Small intestine (tissue), 16 donors: ENCODE measurements around the gene MB21D2. TPM values are rescaled to one million over a fixed set of nuclear protein-coding genes. Genes with fewer than 3 reads are reported as not detected.
"Not testable (repeated sequence)": the region's sequence is repeated elsewhere in the genome, so short reads cannot be mapped to it uniquely, and the experiment has no call there.

Source experiments
- DNase-seq, 2 donors: peaks; one replicate each; pipeline versions ENCODE4 v3.0.0 to v3.0.0-alpha.2; 2013
- FAIRE-seq: peaks from 2 replicates; lab custom pipeline; 2012; peaks lifted over from hg19 to GRCh38; lab: Jason Lieb, UNC
- H3K27ac ChIP-seq, 3 donors: one replicate each; pipeline ENCODE4 v1.5.1; 2013; ENCODE audit warnings: low read length in 2 of 3, mild to moderate bottlenecking in 2 of 3, control low read depth in 1 of 3, inconsistent platforms in 1 of 3, low read depth in 1 of 3, moderate library complexity in 1 of 3
- H3K27me3 ChIP-seq, 3 donors: one replicate each; pipeline ENCODE4 v1.6.1; 2013; ENCODE audit warnings: low read length in 3 of 3, inconsistent platforms in 1 of 3; ENCODE audit not compliant: control insufficient read depth in 3 of 3, insufficient read depth in 3 of 3
- H3K36me3 ChIP-seq, 3 donors: one replicate each; pipeline ENCODE4 v1.6.1; 2013; ENCODE audit warnings: low read length in 3 of 3, inconsistent platforms in 1 of 3, low read depth in 1 of 3, mild to moderate bottlenecking in 1 of 3, moderate library complexity in 1 of 3; ENCODE audit not compliant: control insufficient read depth in 3 of 3, insufficient read depth in 2 of 3
- H3K4me1 ChIP-seq, 3 donors: one replicate each; pipeline ENCODE4 v1.6.1; 2013; ENCODE audit warnings: low read length in 2 of 3, inconsistent platforms in 1 of 3, low read depth in 1 of 3, mild to moderate bottlenecking in 1 of 3, moderate library complexity in 1 of 3; ENCODE audit not compliant: control insufficient read depth in 3 of 3, insufficient read depth in 2 of 3
- H3K4me3 ChIP-seq, 3 donors: one replicate each; pipeline ENCODE4 v1.5.1; 2013; ENCODE audit warnings: low read length in 3 of 3, control low read depth in 1 of 3, inconsistent platforms in 1 of 3, low read depth in 1 of 3, mild to moderate bottlenecking in 1 of 3, moderate library complexity in 1 of 3
- H3K9me3 ChIP-seq, 2 donors: one replicate each; pipeline ENCODE4 v1.6.1; 2013; ENCODE audit warnings: low read depth in 1 of 2, low read length in 1 of 2; ENCODE audit not compliant: control insufficient read depth in 2 of 2, insufficient read depth in 1 of 2
- WGBS, 3 donors: extraction: QIAGEN DNeasy Blood & Tissue Kit; methylation state at CpG; one replicate each; pipeline ENCODE4 v1.1.7; 2013; 5-methylcytosine and 5-hydroxymethylcytosine counted together
- long read RNA-seq, 10 donors: transcript quantifications; one replicate each; lab custom pipeline, GENCODE V29; 2026
- polyA plus RNA-seq, 4 donors: library from polyadenylated mRNA; stranded (reverse) in 3 of 4; unstranded in 1 of 4; fragments of 200-250 nt in 3 of 4; fragments of 120-200 nt in 1 of 4; gene quantifications; one replicate each; pipeline versions ENCODE4 v1.2.1 to v1.2.3, GENCODE V29; 2013
- donor health status: healthy with polysubstance abuse.
- donor health status: control.
- donor health status: control.
- donor health status: Bipolar disorder and iron deficiency.
- donor health status: healthy.

MB21D2 gene, protein sequence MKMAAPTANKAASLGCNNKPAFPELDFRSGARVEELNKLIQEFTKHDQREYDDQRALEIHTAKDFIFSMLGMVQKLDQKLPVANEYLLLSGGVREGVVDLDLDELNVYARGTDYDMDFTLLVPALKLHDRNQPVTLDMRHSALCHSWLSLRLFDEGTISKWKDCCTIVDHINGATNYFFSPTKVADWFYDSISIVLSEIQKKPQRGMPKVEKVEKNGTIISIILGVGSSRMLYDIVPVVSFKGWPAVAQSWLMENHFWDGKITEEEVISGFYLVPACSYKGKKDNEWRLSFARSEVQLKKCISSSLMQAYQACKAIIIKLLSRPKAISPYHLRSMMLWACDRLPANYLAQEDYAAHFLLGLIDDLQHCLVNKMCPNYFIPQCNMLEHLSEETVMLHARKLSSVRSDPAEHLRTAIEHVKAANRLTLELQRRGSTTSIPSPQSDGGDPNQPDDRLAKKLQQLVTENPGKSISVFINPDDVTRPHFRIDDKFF
- polyA plus RNA-seq = 10 to 100 TPM in 3 of 4 donors, 1 to 10 TPM in 1; 4.9 to 16.6 (median 13.6) TPM
- long read RNA-seq, donor 1 = 0 reads
- long read RNA-seq, donor 2, partial matches to known transcripts = 0 of 2 reads
- long read RNA-seq, donor 2, other reads (novel, unspliced or antisense) = 0 of 2 reads
- long read RNA-seq, donor 3, transcript MB21D2-201 (2 exons, 3,368 nt) = major isoform, 6 of 6 reads
- long read RNA-seq, donor 3, partial matches to known transcripts = 0 of 6 reads
- long read RNA-seq, donor 3, other reads (novel, unspliced or antisense) = 0 of 6 reads
- long read RNA-seq, donor 4 = 0 reads
- long read RNA-seq, donor 5 = 0 reads
- long read RNA-seq, donor 6, transcript MB21D2-201 (2 exons, 3,368 nt) = major isoform, 5 of 5 reads
- long read RNA-seq, donor 6, partial matches to known transcripts = 0 of 5 reads
- long read RNA-seq, donor 6, other reads (novel, unspliced or antisense) = 0 of 5 reads
- long read RNA-seq, donor 7 = 0 reads
- long read RNA-seq, donor 8, partial matches to known transcripts = 0 of 1 reads
- long read RNA-seq, donor 8, other reads (novel, unspliced or antisense) = 0 of 1 reads
- long read RNA-seq, donor 9, partial matches to known transcripts = 0 of 4 reads
- long read RNA-seq, donor 9, other reads (novel, unspliced or antisense) = 0 of 4 reads
- long read RNA-seq, donor 10, transcript MB21D2-201 (2 exons, 3,368 nt) = major isoform, 8 of 8 reads
- long read RNA-seq, donor 10, partial matches to known transcripts = 0 of 8 reads
- long read RNA-seq, donor 10, other reads (novel, unspliced or antisense) = 0 of 8 reads

DNA sequence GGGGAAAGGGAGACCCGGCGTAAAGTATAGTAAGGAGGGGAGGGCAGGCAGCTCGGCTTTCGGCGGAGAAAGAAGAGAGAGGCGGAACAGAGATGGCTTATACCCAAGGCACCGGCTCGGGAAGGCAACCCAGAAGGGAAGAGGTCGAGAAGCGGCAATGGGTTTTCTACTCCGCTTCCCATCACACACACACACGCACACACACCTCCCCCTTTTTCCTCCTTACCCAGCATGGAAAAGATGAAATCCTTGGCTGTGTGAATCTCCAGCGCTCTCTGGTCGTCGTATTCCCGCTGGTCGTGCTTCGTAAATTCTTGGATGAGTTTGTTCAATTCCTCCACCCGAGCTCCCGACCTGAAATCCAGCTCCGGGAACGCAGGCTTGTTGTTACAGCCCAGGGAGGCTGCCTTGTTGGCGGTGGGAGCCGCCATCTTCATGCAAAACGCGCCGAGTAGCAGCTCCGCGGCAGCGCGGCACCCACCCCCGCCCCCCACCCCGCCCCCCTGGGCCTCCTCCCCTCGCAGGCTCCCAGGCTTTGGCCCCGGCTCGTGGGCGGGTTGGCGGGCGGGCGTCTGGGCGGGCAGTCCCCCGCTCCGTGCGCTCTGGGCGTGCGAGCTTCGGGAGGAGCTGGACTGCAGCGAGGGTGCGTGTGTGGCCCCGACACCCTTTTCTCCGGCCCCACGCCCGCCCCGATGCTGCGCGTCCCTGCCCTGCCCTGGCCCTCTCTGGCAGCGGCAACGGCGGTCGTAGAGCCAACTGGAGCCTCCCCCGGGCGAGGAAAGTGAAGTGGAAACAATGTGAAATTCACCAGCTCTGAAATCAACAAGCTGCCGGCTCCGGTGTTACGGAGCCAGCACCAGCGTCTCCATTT lies at the start of gene MB21D2:
MB21D2 (minus strand) TSS at position 453 of the 871 bp plus-strand sequence; CDS start at position 437, 16 bp downstream.
- Histone ChIP-seq H3K4me1 (peaks cover 4 to 31% (median 7%) of the 10 kb centered on the region in 3 donors), H3K9me3 (no peaks in the 10 kb centered on the region), H3K36me3 (peaks cover 0 to 5% (median 0%) of the 10 kb centered on the region in 3 donors), H3K27ac (peak within 1 kb of the TSS; percentile 90 to 98 (median 95)), H3K27me3 (no peaks in the 10 kb centered on the region), H3K4me3 (peak within 1 kb of the TSS; percentile 55 to 78 (median 75))
- WGBS, 3 donors = 0 to 2% (median 1%) methylated on average over 48 to 66 of the region's 66 CpGs
- FAIRE-seq = no peak
- peak; percentile 78 to 92 for DNase-seq

DNA sequence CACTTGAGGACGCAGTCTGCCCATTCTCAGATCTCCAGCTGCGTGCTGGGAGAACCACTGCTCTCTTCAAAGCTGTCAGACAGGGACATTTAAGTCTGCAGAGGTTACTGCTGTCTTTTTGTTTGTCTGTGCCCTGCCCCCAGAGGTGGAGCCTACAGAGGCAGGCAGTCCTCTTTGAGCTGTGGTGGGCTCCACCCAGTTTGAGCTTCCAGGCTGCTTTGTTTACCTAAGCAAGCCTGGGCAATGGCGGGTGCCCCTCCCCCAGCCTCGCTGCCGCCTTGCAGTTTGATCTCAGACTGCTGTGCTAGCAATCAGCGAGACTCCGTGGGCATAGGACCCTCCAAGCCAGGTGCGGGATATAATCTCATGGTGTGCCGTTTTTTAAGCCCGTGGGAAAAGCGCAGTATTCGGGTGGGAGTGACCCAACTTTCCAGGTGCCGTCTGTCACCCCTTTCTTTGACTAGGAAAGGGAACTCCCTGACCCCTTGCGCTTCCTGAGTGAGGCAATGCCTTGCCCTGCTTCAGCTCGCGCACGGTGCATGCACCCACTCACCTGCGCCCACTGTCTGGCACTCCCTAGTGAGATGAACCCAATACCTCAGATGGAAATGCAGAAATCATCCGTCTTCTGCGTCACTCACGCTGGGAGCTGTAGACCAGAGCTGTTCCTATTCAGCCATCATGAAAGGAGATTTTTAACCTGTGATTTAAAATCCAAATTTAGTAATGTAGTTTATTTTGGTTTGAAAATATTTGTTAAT lies 47.5 kb upstream of the MB21D2 start:
- not testable (repeated sequence) for H3K4me1 ChIP-seq, H3K9me3 ChIP-seq, H3K36me3 ChIP-seq, H3K27ac ChIP-seq, H3K4me3 ChIP-seq, FAIRE-seq, DNase-seq, H3K27me3 ChIP-seq
- 93 to 95% (median 95%) methylated on average over 16 to 21 of the region's 21 CpGs for WGBS, 3 donors

DNA sequence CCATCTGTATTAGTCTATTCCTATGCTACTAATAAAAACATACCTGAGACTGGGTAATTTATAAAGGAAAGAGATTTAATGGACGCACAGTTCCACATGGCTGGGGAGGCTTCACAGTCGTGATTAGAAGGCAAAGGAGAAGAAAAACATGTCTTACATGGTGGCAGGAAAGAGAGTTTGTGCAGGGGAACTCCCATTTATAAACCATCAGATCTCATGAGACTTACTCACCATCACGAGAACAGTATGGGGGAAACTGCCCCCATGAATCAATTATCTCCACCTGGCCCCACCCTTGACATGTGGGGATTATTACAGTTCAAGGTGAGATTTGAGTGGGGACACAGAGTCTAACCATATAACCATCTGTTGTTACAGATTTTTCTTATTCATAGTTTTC lies 42.1 kb upstream of the MB21D2 start:
- Histone ChIP-seq H3K27ac (no peak overlapping the region), H3K4me3 (no peak overlapping the region), H3K36me3 (no peaks in the 10 kb centered on the region), H3K4me1 (no peaks in the 10 kb centered on the region), H3K9me3 (no peaks in the 10 kb centered on the region), H3K27me3 (no peaks in the 10 kb centered on the region)
- 67 to 72% (median 68%) methylated on average over 3 of the region's 3 CpGs for WGBS, 3 donors
- FAIRE-seq (no peak), DNase-seq (no peak)

DNA sequence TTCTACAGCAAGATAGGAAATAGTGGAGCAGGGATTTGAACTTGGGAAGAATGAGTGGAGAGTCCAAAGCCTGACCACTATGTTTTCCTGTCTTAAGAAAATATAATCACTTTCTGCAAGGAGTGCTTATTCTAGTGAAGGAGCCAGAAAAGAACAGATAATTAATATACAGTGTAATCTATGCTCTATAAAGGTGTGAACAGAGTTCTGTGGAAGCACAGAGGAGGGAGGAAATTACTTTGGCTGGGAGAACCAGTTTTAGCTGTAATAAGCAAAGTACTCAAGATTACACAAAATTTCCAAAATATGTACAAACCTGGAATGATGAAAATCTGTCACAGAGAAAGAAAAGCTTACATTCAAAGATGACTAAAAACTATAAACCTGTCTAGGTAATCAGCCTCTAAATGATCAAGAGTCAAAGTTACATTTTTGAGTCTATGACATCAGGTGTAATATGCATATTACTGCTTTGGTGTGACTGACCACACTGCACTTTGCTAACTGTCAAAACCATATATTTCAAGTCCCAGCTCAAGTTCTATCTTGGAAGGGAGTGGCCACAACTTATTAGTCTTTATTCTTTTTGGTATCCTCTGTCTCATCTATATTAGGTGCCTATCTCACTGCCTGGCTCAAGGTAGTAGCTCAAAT lies 40.7 kb upstream of the MB21D2 start:
- no peak for FAIRE-seq

DNA sequence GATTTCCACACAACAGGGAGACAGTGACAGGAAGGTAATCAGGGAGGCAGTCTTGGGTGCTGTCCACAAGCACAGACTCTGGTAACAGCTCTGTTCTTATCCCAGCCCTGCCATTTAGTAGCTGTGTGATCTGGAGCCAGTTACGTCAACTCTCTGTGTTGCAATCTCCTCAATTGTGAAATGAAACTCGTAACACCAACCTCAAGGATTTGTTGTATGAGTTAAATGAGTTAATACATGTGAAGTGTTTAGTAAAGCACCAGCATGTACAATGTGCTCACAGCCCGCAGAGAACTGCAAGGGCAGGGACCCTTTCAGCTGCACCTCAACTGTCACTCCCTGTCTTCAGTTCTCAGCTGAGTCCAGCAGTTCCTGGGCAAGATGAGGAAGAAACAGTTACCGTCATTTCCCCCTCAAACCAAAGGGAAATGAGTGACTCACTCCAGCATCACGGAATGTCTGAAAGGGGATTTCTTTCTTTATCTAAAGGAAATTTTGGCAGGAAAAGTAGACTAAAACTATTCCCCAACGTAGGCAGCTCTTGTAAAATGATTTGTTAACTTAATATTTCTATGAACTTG lies 39.9 kb upstream of the MB21D2 start:
- no peak for FAIRE-seq
- Histone ChIP-seq H3K4me3 (no peak overlapping the region), H3K4me1 (no peaks in the 10 kb centered on the region), H3K36me3 (no peaks in the 10 kb centered on the region), H3K27ac (peak overlapping the region in 1 of 3 donors; percentile 71), H3K27me3 (no peaks in the 10 kb centered on the region), H3K9me3 (no peaks in the 10 kb centered on the region)
- peak in 1 of 2 donors; percentile 2 for DNase-seq
- 48 to 58% (median 55%) methylated on average over 6 of the region's 6 CpGs for WGBS, 3 donors

More for the DNA sequence above, 40.7 kb upstream of the MB21D2 start:
- H3K27ac ChIP-seq = no peak overlapping the region
- H3K4me3 ChIP-seq = no peak overlapping the region
- H3K36me3 ChIP-seq = no peaks in the 10 kb centered on the region
- DNase-seq = no peak
- H3K9me3 ChIP-seq = no peaks in the 10 kb centered on the region
- no peaks in the 10 kb centered on the region for H3K27me3 ChIP-seq
- H3K4me1 ChIP-seq = no peaks in the 10 kb centered on the region

DNA sequence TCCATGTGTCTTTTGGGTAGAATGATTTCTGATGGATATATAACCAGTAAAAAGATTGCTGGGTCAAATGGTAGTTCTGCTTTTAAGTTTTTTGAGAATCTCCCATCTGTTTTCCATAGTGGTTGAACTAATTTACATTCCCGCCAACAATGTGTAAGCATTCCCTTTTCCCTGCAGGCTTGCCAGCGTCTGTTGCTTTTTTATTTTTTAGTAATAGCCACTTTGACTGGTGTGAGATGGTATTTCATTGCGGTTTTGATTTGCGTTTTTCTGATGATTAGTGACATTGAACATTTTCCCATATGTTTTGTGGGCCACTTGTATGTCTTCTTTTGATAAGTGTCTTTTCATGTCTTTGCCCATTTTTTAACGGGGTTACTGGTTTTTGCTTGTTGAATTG lies 36.3 kb upstream of the MB21D2 start:
- H3K36me3 ChIP-seq = no peaks in the 10 kb centered on the region
- H3K4me1 ChIP-seq = no peaks in the 10 kb centered on the region
- H3K27me3 ChIP-seq = no peaks in the 10 kb centered on the region
- no peak overlapping the region for H3K4me3 ChIP-seq
- no peak for DNase-seq
- FAIRE-seq = no peak
- H3K9me3 ChIP-seq = no peaks in the 10 kb centered on the region
- 83 to 90% (median 89%) methylated on average over 5 of the region's 5 CpGs for WGBS, 3 donors
- H3K27ac ChIP-seq = no peak overlapping the region
